AG04450 (cell line): Measurements from ENCODE around the gene FGF9. TPM values are rescaled to one million over a fixed set of nuclear protein-coding genes. Genes with fewer than 3 reads are reported as not detected.

Experiments used
- CTCF ChIA-PET: fragments of 300-600, 350-600 bp; formaldehyde crosslinking; extraction: SDS; loops from one replicate; lab custom pipeline; 2022; ENCODE audit warnings: antibody characterized with exemption, inconsistent platforms; lab: Charles Lee
- POLR2A ChIA-PET: fragments of 350-600 bp; formaldehyde crosslinking; extraction: SDS; loops from one replicate; lab custom pipeline; 2021; ENCODE audit warnings: antibody characterized with exemption, inconsistent platforms; lab: Yijun Ruan, JAX
- DNase-seq: peaks from one replicate; pipeline ENCODE4 v3.0.0-alpha.2; 2011; ENCODE audit warnings: low read depth, low spot score
- H3K27ac ChIP-seq: one replicate; pipeline ENCODE4 v1.5.1; 2012; ENCODE audit warnings: low read depth, low read length, control low read depth
- H3K27me3 ChIP-seq: one replicate; pipeline ENCODE4 v1.6.0; 2012; ENCODE audit warnings: low read length; ENCODE audit not compliant: control insufficient read depth, insufficient read depth
- H3K4me3 ChIP-seq: 2 replicates; pipeline ENCODE4 v1.5.1; 2011; ENCODE audit warnings: mild to moderate bottlenecking, low read depth, low read length, control low read depth
- H3K9me3 ChIP-seq: 2 replicates; pipeline ENCODE4 v1.5.1; 2012; ENCODE audit warnings: low read length; ENCODE audit not compliant: control insufficient read depth, insufficient read depth
- CTCF ChIP-seq: IDR thresholded peaks from 2 replicates; pipeline ENCODE4 v1.5.1; 2011; ENCODE audit warnings: low read depth, low read length, control low read depth, inconsistent platforms
- polyA minus RNA-seq: library from RNA; depleted of rRNA, polyadenylated mRNA; stranded (reverse); fragments of >200 nt; gene quantifications from 2 replicates; pipeline ENCODE4 v1.2.3, GENCODE V29; 2011; rRNA and poly(A)+ RNA removed
- polyA plus RNA-seq: library from polyadenylated mRNA; depleted of rRNA; stranded (reverse); fragments of >200 nt; gene quantifications from 2 replicates; pipeline ENCODE4 v1.2.3, GENCODE V29; 2011; rRNA removed

FGF9 gene
- polyA plus RNA-seq = 0.12 and 0.26 TPM in 2 replicates
- 0.23 and 0.48 TPM in 2 replicates for polyA minus RNA-seq

DNA sequence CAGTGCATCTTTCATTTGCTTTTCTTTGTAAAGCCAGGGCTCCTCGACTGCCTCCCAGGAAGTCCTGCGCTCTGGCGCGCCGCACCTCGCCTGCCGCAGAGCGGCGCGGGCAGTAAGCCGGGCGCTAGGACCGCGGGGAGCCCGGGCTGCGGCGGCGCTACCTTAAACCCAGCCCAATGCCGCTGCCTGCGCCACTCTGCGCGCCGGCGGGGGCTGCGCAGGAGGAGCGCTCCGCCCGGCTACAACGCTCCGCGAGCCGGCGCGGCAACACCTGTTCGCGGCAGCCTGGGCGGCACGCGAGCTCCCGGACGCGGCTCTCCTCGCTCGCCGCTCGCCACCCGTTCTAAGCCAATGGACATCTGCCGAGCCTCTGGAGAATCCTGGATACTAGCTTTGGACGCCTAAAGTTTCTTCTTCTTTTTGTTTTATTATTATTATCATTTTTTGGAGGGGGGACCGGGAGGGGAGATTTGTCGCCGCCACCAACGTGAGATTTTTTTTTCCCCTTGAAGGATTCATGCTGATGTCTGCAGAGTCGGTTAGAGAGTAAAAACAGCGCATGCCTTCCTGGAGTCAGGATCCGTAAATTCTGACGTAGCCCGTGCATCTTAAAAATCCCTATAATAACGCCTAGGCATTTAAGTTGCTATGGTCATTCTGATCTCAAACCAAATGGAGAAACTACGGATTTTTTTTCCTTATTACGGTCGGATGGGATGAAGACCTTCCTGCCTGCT is at the start of gene FGF9:
Gene FGF9, plus strand, starts transcription at position 191 of the 737 bp plus-strand sequence. CDS start 840 bp downstream, outside the sequence.
- peak within 1 kb of the TSS; percentile 61 for H3K4me3 ChIP-seq
- H3K9me3 ChIP-seq = no peaks in the 10 kb centered on the region; the same call in 1 of the 2 replicates
- TF ChIP-seq CTCF = 0 out of 2 replicates have a peak, but pooled peaks have one; percentile 10
- peaks cover 48% of the 10 kb centered on the region for H3K27me3 ChIP-seq
- no peak for DNase-seq
- CTCF ChIA-PET = interaction anchor here (3.2 kb wide), 1 partner anchor 33 kb away, joined by 10 read pairs; no protein-coding TSS in a partner anchor
- H3K27ac ChIP-seq = no peak within 1 kb of the TSS
- POLR2A ChIA-PET = interaction anchor here (0.6 kb wide), 1 partner anchor 27 kb away, joined by 3 read pairs; no protein-coding TSS in a partner anchor

DNA sequence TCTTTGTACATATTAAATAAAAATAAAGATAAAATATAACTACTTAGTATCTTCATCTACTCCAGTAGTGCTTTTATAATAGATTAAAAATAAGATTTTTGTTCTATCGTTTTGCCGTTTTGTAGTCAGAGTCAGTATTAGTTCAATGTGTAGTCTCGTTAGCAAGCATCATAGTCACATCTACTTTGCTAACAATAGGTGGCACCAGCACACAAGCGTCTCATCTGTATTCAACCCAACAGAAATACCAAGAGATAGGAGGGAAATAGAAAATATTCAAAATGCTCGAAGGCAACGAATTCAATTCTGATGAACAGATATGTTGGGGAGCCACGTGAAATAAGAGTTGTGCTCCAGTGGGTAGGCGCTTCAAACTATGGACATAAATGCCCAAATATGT is 45.5 kb upstream of the FGF9 start:
- ChIA-PET POLR2A (no interaction called here), CTCF (interaction anchor here (0.6 to 1.1 kb wide), 9 partner anchors 9 to 1396 kb away, joined by 3 to 11 read pairs (median 4); no protein-coding TSS in a partner anchor)
- Histone ChIP-seq H3K9me3 (no peaks in the 10 kb centered on the region), H3K27me3 (peaks cover 9% of the 10 kb centered on the region), H3K27ac (no peak overlapping the region), H3K4me3 (no peak overlapping the region)
- no peak for DNase-seq
- peak; percentile 66 for TF ChIP-seq CTCF

DNA sequence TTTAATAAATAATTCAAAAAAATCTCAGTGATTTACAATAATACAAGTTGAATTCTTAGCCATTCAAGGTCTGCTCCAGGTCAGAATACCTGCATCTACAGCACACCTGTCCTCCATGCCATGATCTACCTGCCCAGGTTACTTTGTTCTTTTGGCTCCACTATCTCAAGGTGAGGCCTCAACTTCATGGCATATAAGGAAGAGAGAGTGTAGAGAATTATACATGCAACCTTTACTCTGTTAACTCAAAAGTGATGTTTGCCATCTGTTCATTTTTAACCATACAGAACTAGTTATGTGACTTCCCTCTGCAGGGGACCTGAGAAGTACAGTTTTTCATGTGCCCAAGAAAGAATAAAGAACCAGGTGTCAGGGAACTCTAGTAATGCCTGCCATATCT is 38.7 kb upstream of the FGF9 start:
- ChIA-PET POLR2A (no interaction called here), CTCF (no interaction called here)
- H3K4me3 ChIP-seq = no peak overlapping the region
- no peak for TF ChIP-seq CTCF
- H3K27ac ChIP-seq = no peak overlapping the region
- no peak for DNase-seq
- no peaks in the 10 kb centered on the region for H3K9me3 ChIP-seq
- H3K27me3 ChIP-seq = no peaks in the 10 kb centered on the region

DNA sequence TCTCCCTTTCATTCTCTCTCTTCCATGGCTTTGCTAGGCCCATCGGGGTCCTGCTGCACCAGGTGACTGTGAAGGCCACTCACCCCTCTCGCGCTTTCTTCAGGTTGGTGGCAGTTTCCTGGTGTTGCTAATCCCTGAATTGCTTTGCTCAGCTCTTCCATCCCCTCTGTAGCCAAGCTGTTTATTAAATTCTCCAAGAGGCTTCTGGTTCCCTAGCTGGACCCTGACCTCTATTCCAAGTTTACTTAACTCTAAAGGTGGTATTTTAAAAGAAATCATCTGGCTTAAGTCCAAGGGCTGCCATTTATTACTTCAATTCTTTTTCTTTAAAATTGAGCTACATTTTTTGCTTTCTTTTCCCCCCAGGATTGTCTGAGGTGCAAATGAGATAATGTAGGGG is 34.2 kb upstream of the FGF9 start:
- Histone ChIP-seq H3K27me3 (peaks cover 6% of the 10 kb centered on the region), H3K9me3 (no peaks in the 10 kb centered on the region), H3K27ac (no peak overlapping the region), H3K4me3 (no peak overlapping the region)
- TF ChIP-seq CTCF = no peak
- ChIA-PET POLR2A (no interaction called here), CTCF (interaction anchor here (0.6 to 3.6 kb wide), 8 partner anchors 11 to 1159 kb away, joined by 3 to 27 read pairs (median 13); no protein-coding TSS in a partner anchor)
- DNase-seq = no peak

- no peak for DNase-seq
- Histone ChIP-seq H3K4me3 (no peak overlapping the region), H3K9me3 (no peaks in the 10 kb centered on the region), H3K27ac (no peak overlapping the region), H3K27me3 (peaks cover 6% of the 10 kb centered on the region)
- ChIA-PET CTCF (interaction anchor here (0.6 to 3.6 kb wide), 27 partner anchors 12 to 1159 kb away, joined by 3 to 27 read pairs (median 7); no protein-coding TSS in a partner anchor), POLR2A (no interaction called here)
- TF ChIP-seq CTCF = no peak
Measured at GRCh38 chr13:21637296-21637695, 33.6 kb upstream of the FGF9 start.
